ENCODE results near the gene SUPT4H1.

DNA sequence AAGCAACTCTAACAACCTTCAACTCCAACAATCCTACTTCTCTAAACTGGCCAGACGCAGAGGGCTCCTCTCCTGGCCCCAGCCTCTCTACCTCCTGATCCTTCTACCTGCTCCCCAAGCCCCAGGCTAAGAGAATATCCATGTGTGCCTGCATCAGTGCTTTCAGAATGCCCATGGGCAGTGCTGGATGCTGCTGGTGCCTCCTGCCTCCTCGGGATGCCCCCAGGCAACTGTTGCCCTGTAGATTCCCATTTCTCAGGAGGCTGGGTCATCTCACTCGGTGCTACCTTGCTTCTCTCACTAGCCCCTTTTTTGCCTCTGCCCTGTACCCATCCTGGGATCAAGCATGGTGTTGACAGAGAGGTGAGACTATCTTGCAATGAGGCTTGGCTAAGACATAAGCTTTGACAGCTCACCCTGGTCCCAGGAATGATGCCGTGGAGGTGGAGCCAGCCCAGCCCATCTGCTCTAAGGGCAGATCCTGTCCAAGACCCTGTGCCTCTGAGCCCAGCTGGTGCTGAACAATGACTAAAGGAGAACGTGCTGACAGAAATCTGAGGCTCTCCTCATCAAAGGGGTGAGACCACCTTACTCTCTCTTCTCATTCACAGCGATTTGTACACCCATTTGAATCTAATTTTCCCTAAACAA, 19.4 kb upstream of the SUPT4H1 start:
- TF ChIP-seq, protein P1, sequence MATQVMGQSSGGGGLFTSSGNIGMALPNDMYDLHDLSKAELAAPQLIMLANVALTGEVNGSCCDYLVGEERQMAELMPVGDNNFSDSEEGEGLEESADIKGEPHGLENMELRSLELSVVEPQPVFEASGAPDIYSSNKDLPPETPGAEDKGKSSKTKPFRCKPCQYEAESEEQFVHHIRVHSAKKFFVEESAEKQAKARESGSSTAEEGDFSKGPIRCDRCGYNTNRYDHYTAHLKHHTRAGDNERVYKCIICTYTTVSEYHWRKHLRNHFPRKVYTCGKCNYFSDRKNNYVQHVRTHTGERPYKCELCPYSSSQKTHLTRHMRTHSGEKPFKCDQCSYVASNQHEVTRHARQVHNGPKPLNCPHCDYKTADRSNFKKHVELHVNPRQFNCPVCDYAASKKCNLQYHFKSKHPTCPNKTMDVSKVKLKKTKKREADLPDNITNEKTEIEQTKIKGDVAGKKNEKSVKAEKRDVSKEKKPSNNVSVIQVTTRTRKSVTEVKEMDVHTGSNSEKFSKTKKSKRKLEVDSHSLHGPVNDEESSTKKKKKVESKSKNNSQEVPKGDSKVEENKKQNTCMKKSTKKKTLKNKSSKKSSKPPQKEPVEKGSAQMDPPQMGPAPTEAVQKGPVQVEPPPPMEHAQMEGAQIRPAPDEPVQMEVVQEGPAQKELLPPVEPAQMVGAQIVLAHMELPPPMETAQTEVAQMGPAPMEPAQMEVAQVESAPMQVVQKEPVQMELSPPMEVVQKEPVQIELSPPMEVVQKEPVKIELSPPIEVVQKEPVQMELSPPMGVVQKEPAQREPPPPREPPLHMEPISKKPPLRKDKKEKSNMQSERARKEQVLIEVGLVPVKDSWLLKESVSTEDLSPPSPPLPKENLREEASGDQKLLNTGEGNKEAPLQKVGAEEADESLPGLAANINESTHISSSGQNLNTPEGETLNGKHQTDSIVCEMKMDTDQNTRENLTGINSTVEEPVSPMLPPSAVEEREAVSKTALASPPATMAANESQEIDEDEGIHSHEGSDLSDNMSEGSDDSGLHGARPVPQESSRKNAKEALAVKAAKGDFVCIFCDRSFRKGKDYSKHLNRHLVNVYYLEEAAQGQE (IDR thresholded peaks at IDR 0.05; ENCODE audit: insufficient read depth in 1 of 2, low read depth in 2 of 2, low read length in 2 of 2) = no peak
- TF ChIP-seq TAF1 (IDR thresholded peaks at IDR 0.05; ENCODE audit: borderline replicate concordance, insufficient read depth, low read length) (no peak), POLR2AphosphoS5 (IDR thresholded peaks at IDR 0.05; ENCODE audit: low read depth, low read length) (no peak)
